AG04450 (cell line): Measurements from ENCODE around the gene RAD54L. TPM values are rescaled to one million over a fixed set of nuclear protein-coding genes. Genes with fewer than 3 reads are reported as not detected.

Source experiments
- CTCF ChIA-PET: fragments of 300-600, 350-600 bp; formaldehyde crosslinking; extraction: SDS; loops from one replicate; lab custom pipeline; 2022; ENCODE audit warnings: antibody characterized with exemption, inconsistent platforms; lab: Charles Lee
- POLR2A ChIA-PET: fragments of 350-600 bp; formaldehyde crosslinking; extraction: SDS; loops from one replicate; lab custom pipeline; 2021; ENCODE audit warnings: antibody characterized with exemption, inconsistent platforms; lab: Yijun Ruan, JAX
- DNase-seq: peaks from one replicate; pipeline ENCODE4 v3.0.0-alpha.2; 2011; ENCODE audit warnings: low read depth, low spot score
- H3K27ac ChIP-seq: one replicate; pipeline ENCODE4 v1.5.1; 2012; ENCODE audit warnings: low read depth, low read length, control low read depth
- H3K27me3 ChIP-seq: one replicate; pipeline ENCODE4 v1.6.0; 2012; ENCODE audit warnings: low read length; ENCODE audit not compliant: control insufficient read depth, insufficient read depth
- H3K4me3 ChIP-seq: 2 replicates; pipeline ENCODE4 v1.5.1; 2011; ENCODE audit warnings: mild to moderate bottlenecking, low read depth, low read length, control low read depth
- H3K9me3 ChIP-seq: 2 replicates; pipeline ENCODE4 v1.5.1; 2012; ENCODE audit warnings: low read length; ENCODE audit not compliant: control insufficient read depth, insufficient read depth
- polyA plus RNA-seq: library from polyadenylated mRNA; depleted of rRNA; stranded (reverse); fragments of >200 nt; gene quantifications from 2 replicates; pipeline ENCODE4 v1.2.3, GENCODE V29; 2011
- TF ChIP-seq, protein P1 (sequence below): IDR thresholded peaks from 2 replicates; pipeline ENCODE4 v1.5.1; 2011; ENCODE audit warnings: low read depth, low read length, control low read depth, inconsistent platforms

Gene RAD54L
- polyA plus RNA-seq, 1 experiment = 1.9 TPM

DNA sequence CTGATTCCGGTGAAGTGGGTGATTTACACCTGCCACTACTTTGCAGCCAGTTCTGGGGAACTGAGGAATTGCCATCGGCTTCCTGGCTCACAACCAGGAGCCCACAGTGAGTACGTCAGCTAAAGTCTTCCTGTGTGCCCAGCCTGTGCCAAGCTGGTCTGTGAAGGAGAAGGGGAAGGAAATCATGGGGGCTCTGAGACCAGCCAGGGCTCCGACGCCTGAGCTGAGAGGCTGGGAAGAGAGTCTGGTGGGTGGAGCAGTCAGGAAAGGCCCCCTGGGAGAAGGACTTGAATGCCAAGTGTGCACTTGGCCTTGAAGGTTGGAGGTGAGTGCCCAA lies 43.2 kb upstream of the RAD54L start:
- Histone ChIP-seq H3K4me3 (peak overlapping the region; percentile 88), H3K9me3 (no peaks in the 10 kb centered on the region; the same call in 1 of the 2 replicates), H3K27me3 (no peaks in the 10 kb centered on the region), H3K27ac (no peak overlapping the region)
- ChIA-PET POLR2A (no interaction called here), CTCF (interaction anchor here (1.4 kb wide), 1 partner anchor 19 kb away, joined by 6 read pairs; no protein-coding TSS in a partner anchor)
- TF ChIP-seq, protein P1, sequence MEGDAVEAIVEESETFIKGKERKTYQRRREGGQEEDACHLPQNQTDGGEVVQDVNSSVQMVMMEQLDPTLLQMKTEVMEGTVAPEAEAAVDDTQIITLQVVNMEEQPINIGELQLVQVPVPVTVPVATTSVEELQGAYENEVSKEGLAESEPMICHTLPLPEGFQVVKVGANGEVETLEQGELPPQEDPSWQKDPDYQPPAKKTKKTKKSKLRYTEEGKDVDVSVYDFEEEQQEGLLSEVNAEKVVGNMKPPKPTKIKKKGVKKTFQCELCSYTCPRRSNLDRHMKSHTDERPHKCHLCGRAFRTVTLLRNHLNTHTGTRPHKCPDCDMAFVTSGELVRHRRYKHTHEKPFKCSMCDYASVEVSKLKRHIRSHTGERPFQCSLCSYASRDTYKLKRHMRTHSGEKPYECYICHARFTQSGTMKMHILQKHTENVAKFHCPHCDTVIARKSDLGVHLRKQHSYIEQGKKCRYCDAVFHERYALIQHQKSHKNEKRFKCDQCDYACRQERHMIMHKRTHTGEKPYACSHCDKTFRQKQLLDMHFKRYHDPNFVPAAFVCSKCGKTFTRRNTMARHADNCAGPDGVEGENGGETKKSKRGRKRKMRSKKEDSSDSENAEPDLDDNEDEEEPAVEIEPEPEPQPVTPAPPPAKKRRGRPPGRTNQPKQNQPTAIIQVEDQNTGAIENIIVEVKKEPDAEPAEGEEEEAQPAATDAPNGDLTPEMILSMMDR = no peak
- no peak for DNase-seq

DNA sequence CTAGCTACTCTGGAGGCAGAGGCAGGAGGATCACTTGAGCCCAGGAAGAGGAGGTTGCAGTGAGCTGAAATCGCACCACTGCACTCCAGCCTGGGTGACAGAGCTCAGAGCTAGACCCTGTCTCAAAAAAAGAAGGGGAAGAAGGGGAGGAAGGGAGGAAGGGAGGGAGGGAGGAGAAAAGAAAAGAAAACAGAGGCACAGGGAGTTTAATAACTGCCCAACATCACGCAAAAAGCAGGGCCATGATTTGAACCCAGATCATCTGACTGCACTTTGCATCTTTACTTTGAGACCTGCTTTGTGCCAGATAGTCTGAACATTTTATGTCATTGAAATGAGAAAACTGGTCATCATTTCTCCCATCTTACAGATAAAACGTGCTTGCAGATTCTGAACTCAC lies 42.4 kb upstream of the RAD54L start:
- CTCF ChIA-PET = interaction anchor here (1.4 kb wide), 1 partner anchor 19 kb away, joined by 6 read pairs; no protein-coding TSS in a partner anchor
- POLR2A ChIA-PET = no interaction called here
- TF ChIP-seq, protein P1 = no peak
- Histone ChIP-seq H3K27ac (no peak overlapping the region), H3K27me3 (no peaks in the 10 kb centered on the region), H3K9me3 (no peaks in the 10 kb centered on the region; the same call in 1 of the 2 replicates), H3K4me3 (no peak overlapping the region)
- DNase-seq = no peak

DNA sequence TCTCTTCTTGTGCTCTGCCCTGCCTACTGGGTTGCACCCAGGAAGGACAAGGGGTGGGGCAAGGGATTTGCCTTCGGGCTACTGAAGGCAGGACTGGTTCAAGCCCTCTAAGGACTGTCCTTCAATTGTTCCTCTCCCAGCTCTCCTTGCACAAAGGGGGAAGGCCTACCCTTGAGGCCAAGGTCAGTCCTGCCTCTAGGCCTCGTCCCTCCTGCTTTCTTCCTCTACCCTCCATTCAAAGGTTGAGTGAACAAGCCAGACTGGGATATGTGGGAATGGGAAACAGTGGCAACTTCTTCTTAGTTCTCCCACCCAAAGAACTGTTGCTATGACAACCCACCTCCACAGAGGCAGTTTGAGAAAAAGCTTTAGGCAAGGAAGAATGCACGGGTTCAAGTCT lies 41.8 kb upstream of the RAD54L start:
- ChIA-PET CTCF (interaction anchor here (0.6 kb wide), 1 partner anchor 171 kb away, joined by 3 read pairs; no protein-coding TSS in a partner anchor), POLR2A (no interaction called here)
- no peaks in the 10 kb centered on the region for H3K27me3 ChIP-seq
- H3K27ac ChIP-seq = no peak overlapping the region
- H3K4me3 ChIP-seq = no peak overlapping the region
- TF ChIP-seq, protein P1 = no peak
- DNase-seq = no peak
- no peaks in the 10 kb centered on the region; the same call in 1 of the 2 replicates for H3K9me3 ChIP-seq

DNA sequence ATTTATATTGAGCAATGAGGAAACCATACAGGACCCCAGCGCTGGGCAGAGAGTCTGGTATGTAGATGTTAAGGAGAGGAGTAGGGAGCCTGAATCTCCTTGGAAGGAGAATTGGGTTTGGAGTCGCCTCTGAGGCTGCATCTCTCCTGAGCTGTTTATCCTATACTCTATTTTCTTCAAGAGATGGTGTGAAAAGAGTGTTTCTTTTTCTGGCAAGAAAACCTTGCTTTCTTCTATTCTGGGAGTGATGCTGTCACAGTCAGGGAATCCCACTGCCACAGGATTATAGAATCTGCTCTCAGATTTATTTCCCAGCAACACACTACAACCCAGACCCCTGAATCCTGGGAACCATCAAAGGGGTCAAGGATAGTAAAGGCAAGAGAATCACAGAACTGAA lies 41.2 kb upstream of the RAD54L start:
- no peaks in the 10 kb centered on the region; the same call in 1 of the 2 replicates for H3K9me3 ChIP-seq
- ChIA-PET CTCF (interaction anchor here (0.6 to 1.7 kb wide), 2 partner anchors 17 to 172 kb away, joined by 3 to 10 read pairs; no protein-coding TSS in a partner anchor), POLR2A (interaction anchor here (0.9 kb wide), 1 partner anchor 17 kb away, joined by 4 read pairs; no protein-coding TSS in a partner anchor)
- no peak for DNase-seq
- H3K27ac ChIP-seq = no peak overlapping the region
- H3K27me3 ChIP-seq = no peaks in the 10 kb centered on the region
- TF ChIP-seq, protein P1 = no peak
- H3K4me3 ChIP-seq = no peak overlapping the region

DNA sequence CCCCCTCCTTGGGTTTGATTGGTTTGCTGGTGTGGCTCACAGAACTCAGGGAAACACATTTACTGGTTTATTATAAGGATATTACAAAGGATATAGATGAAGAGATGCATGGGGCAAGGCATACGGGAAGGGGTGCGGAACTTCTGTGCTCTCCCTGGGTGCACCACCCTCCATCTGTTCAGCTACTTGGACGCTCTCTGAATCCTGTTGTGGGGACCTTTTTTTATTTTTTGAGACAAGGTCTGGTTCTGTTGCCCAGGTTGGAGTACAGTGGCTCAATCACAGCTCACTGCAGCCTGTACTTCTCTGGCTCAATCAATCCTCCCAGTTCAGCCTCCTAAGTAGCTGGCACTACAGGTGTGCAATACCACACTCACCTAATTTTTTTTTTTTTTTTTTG lies 37.0 kb upstream of the RAD54L start:
- ChIA-PET CTCF (interaction anchor here (1.5 to 2.4 kb wide), 2 partner anchors 11 to 13 kb away, joined by 3 to 14 read pairs; no protein-coding TSS in a partner anchor), POLR2A (no interaction called here)
- H3K9me3 ChIP-seq = no peaks in the 10 kb centered on the region
- H3K27ac ChIP-seq = no peak overlapping the region
- H3K27me3 ChIP-seq = no peaks in the 10 kb centered on the region
- H3K4me3 ChIP-seq = no peak overlapping the region
- DNase-seq = no peak
- TF ChIP-seq, protein P1 = no peak
